SK-MEL-5 (cell line): Measurements from ENCODE around the gene ABCA2. TPM values are rescaled to one million over a fixed set of nuclear protein-coding genes. Genes with fewer than 3 reads are reported as not detected.
"Not testable (repeated sequence)": the region's sequence is repeated elsewhere in the genome, so short reads cannot be mapped to it uniquely, and the experiment has no call there.

Source experiments
- DNase-seq: peaks from one replicate; pipeline ENCODE4 v3.0.0-alpha.2; 2016; ENCODE audit warnings: low read depth, low spot score
- in situ Hi-C: cut with HindIII; loops from 2 replicates; pipeline ENCODE4 v1.10.0; 2016; ENCODE audit warnings: low sequenced_read_pairs, high pct_unique_total_duplicates, low pct_unique_long_range_greater_than_20kb
- total RNA-seq: library from RNA; depleted of rRNA; stranded (reverse); fragments of >200 nt; shearing (Covaris generic); gene quantifications from 2 replicates; pipeline ENCODE4 v1.2.3, GENCODE V29; 2014

ABCA2 gene
- total RNA-seq, 1 experiment from 2014 or later, result 8.6 TPM

DNA sequence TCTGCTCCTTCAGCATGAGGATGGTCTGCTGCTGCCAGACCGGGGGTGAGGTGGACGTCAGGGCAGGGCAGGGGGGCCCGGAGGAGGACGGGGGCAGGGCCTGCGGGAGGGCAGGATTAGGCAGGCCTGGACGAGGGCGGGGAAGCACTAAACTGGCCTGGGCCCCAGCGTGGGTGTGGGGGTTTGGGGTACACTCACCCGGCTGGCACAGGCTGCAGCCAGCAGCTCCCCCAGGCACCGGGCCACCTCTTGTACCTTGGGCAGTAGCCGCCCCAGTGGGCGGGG is 36.8 kb upstream of the ABCA2 start:
- in situ Hi-C loops, result no loop called here
- DNase-seq, result no peak

DNA sequence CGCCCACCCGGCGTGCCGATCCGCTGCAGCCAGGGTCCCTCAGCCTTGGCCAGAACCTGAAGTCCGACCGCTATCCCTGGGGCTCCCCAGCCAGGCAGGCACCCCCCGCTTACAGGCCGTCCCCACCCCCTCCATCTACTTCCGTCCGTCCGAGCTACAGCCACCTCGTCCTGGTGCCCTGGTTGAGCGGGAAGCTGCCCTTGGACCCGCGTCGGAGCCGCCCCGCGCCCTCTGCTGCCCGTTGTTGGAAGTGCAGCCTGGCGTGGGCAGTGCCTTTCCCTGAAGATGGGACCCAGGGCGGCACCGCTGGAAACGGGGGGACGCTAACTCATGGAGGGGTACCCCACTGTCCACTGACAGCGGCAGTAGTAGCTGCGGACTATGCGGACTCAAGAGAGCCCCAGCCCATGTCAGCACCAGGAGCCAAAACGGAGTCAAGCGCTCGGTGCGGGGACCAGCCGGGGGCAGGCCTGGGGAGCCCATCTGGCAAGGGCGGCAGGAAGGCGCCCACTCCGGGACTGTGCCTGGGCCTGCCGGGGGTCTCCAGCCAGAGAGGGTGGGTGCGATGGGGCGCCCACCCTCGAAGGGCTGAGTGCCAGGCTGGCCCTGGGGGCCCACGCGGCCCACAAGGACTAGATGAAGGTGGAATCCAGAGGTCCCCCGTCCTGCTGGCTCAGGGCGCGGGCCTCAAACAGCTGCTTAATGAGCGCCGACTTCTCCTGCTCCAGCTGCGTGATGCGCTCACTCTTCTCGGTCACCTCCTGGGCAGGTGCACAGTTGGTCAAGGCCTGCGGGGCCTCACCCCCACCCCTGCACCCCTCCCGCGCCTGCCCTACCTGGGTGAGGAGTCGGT is 36.2 kb upstream of the ABCA2 start:
- DNase-seq, result peak; percentile 57
- in situ Hi-C loops, result no loop called here

DNA sequence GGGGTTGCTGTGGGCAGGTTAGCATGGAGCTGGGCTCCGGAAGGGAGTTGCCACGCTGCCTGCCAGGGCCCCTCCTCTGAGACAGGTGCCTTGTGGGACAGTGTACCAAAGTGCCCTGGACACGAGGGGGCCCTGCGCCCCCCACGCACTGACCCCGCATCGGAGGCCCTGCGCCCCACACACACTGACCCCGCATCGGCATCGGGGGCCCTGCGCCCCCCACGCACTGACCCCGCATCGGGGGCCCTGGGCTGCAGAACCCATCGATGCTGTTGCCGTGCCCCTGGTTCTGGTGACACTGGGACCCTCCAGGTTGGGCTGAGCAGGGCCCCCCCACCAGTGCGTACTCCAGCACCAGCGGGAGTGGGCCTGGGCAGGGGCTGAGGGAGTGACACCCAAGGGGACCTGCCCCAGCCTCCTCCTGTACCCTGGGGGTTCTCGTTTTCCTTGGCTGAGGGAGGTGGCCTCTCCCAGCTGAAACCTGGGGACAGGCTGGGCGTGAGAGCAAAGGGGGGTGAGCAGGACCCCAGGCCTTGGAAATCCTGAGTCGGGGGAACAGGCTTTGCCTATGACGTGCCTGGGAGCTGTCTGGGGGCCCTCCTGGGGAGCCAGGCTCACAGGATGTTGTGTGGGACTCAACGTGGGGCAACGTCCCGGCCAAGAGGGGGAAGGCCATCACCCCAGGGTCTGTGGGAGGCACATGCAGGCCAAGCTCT is 35.4 kb upstream of the ABCA2 start:
- in situ Hi-C loops, result no loop called here
- DNase-seq, result no peak

DNA sequence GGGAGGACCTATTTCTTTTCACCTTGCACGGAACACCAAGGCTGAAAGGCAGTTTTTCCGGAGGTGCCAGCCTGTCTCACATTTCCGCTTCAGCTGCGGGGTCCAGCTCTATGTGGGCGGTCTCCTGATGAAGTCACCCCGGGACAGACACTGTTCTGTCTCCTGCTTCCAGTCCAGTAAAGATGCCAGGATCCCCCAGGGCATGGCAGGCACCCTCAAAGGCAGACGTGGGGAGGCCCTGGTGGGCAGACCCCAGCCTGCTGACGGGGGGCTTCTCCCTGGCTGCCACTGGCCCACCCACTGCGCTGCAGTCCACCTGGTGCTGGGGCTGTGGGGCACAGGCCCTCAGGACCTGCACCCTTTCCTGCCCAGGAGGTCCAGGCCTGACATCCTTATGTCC is 34.8 kb upstream of the ABCA2 start:
- in situ Hi-C loops, result not testable (repeated sequence)

DNA sequence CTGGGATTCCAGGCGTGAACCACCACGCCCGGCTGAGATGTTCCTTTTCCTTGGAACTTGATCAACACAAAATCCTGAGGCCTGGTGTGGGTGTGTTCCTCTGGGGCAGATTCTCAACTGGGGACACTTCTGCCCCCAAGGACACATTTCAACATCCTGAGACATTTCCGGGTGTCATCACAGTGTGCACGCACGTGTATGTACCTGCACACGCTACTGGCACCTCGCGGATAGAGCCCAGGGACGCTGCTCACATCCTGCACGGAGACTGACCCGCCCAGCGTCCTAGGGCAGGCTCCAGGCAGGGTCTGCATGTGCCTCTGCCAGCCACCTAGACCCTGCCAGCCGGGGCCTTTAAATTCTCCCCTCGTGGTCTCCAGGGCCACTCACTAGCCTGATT is 34.3 kb upstream of the ABCA2 start:
- DNase-seq, result no peak
- in situ Hi-C loops, result no loop called here

More for the DNA sequence above, 34.8 kb upstream of the ABCA2 start:
- DNase-seq, result not testable (repeated sequence)

- no peak for DNase-seq
These were observed 30.6 kb upstream of the ABCA2 start for GRCh38 chr9:137058521-137059234.

DNA sequence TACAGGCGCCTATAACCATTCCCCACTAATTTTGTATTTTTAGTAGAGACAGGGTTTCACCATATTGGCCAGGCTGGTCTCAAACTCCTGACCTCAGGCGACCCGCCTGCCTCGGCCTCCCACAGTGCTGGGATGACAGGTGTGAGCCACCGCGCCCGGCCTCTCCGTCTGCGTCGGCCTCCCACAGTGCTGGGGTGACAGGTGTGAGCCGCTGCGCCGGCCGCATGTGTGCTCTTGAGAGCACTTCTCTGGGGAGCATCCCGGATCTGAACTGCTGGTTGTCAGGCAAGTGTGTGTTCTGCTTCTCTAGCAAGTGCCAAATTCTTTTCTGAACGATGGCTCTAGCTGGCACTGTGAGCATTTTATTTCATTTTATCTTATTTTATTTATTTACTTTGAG is 29.5 kb upstream of the ABCA2 start:
- no peak for DNase-seq
- in situ Hi-C loops, result no loop called here

More at GRCh38 chr9:137058521-137059234, 30.6 kb upstream of the ABCA2 start:
- in situ Hi-C loops, result no loop called here

DNA sequence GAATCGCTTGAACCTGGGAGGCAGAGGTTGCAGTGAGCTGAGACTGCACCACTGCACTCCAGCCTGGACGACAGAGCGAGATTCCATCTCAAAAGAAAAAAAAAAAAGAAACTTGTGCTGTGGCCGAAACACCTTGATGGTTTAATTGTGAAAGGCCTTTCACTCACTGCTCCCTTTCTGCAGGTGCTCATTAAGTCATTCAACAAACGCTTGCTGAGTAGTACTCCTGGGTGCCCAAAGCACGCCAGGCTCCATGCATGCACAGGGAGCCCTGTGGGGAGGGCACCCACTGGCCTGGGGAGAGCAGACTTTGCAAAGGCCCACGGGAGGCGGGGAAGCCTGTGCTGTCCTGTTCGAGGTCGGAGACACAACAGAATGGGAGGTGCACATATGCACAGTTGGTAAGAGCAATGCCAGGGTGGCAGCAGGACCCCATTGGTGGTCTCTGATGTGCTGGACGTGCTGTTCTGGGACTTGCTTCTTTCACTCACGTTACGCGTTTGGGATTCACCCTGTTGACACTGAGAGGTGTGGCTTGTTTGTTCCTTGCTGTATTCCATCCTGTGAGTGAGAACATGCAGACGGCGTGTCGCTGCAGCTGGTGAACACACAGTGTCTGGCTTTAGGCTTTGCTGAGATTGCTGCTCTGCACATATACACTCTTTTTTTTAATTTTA is 28.8 kb upstream of the ABCA2 start:
- DNase-seq, result no peak
- in situ Hi-C loops, result no loop called here

DNA sequence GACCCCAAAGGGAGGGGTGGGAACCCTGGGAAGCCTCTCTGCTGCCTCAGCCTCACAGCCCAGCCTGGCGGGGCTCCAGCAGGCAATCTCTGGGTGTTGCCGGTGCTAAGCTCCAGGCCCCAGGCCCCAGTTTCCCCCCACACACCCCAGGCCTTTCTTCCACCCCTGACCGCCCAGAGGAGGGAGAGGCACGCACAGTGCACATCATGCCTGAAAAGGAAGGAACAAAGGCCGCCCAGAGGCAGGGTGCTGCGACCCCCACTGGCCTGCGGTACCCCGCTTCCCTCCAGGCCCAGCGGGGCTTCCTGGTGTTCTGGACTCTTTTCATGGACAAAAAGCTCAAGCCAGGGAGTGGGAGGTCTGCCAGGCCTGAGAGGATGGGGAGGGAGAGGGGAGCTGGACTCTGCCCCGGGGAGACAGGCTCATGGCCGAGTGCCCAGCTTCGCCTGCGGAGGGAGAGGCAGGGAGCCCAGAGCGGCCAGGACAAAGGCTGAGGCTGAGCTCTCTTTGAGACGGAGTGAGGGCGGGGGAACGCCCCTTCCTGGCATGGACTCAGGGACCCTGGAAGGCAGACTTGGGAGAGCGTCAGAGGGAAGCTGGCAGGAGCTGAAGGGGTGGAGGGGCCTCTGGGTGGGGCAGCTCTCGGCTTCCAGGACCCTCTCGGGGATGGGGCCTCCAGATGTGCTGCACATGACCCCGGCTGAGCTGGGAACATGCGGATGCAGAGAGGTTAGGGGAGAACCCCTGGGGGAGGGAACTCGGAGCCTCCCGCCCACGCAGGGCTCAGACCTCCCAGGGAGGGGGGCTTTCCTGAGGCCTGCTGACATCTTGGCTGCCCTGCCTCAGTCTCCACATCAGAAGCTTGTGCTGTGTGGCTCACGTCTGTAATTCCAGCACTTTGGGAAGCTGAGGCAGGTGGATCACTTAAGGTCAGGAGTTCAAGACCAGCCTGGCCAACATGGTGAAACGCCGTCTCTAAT is 27.6 kb upstream of the ABCA2 start:
- DNase-seq, result no peak
- in situ Hi-C loops, result no loop called here

GRCh38 chr9:137054932-137055384 is 26.9 kb upstream of the ABCA2 start:
- in situ Hi-C loops, result no loop called here

DNA sequence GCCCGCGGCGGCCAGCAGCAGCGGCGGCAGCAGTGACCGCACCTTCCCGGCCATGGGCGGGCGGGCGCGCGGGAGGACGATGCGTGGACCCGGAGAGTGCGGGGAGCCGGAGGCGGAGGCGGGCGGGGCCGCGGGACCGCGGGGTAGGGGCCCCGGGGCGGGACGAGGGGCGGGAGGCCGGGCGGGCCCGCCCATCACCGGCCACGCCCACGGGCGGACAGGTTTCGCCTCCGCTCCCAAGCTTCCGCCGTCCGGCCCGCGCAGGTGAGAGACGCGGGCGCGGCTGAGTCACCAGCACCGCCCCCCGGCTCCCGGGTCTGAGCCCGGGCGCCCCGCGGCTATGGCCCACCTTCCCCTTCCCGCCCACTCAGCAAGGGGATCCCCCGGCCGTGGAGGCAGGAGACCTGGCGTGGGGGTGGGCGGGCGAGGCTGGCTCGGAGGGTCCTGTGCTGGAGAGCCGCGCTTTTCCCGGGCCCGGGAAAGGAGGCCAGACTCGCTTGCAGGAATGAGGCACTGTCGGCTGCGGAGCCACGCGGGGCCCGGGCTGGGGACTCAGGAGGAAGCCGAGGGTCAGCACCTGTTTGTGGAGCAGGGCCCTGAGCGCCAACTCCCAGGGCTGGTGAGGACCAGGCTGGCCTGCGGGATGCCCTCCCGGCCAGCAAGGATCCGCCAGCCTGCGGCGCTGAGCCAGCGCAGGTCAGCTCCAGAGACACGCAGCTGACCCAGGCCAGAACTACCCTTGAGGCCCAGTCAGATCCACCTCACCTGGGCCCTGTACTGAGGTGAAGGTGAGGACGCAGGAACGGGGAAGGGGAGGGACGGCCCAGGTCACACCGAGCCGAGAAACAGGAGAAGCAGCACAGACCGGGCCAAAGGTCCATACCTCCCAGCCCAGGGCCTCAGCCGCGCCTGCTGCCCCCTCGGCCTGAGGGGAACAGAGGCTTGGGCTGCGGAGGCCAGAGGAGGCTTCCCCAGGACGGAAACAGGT is 26.2 kb upstream of the ABCA2 start, which contains the start of gene ENTPD2:
TSS of gene ENTPD2 (minus strand) at position 118 of the 988 bp plus-strand sequence. CDS start at position 54, 64 bp downstream.
- no peak for DNase-seq
- in situ Hi-C loops, result no loop called here

More at GRCh38 chr9:137054932-137055384, 26.9 kb upstream of the ABCA2 start:
- DNase-seq, result no peak

- in situ Hi-C loops, result no loop called here
These were observed 25.2 kb upstream of the ABCA2 start for GRCh38 chr9:137052998-137053943.

GRCh38 chr9:137052293-137052692 is 24.3 kb upstream of the ABCA2 start:
- DNase-seq, result no peak
- in situ Hi-C loops, result no loop called here

More at GRCh38 chr9:137052998-137053943, 25.2 kb upstream of the ABCA2 start:
- DNase-seq, result no peak

DNA sequence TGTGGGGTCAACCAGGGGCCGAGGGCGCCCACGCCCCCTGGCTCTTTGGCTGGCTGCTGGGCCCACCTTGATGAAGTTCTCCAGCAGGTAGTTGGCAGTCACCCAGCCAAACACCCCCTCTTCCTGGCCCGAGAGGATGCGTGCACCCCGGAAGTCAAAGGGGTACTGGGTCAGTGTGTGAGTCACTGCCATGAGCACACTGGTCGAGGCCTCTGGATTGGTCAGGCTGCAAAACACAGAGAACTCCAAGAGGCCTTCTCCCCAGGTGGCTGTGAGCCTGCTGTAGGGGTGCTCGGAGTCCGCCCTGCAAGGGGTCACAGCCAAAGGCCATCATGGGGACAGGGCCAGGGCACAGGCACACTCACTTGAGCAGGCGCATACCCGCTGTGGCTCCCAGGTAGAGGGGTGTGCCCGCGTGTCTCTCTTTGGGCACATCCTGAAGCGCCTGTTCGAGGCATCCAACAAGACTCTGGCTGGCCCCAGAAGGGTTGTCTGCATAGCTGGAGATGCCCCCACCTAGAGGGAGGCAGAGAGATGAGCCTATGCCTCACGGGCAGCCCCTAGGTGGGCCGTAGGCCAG is 23.2 kb upstream of the ABCA2 start:
- in situ Hi-C loops, result no loop called here
- no peak for DNase-seq
